Fibroblast of the aortic adventitia (primary cell): ENCODE measurements around the gene PRICKLE2. TPM values are rescaled to one million over a fixed set of nuclear protein-coding genes. Genes with fewer than 3 reads are reported as not detected.

Experiments used
- DNase-seq: peaks from one replicate; pipeline ENCODE4 v3.0.0-alpha.2; 2010; ENCODE audit warnings: low read depth
- H3K4me3 ChIP-seq: 2 replicates; pipeline ENCODE4 v1.5.1; 2011; ENCODE audit warnings: low read depth, mild to moderate bottlenecking, control low read depth, low read length, moderate library complexity
- total RNA-seq: library from RNA; depleted of rRNA; stranded (reverse); fragments of >200 nt; gene quantifications from 2 replicates; pipeline ENCODE4 v1.2.3, GENCODE V29; 2012; ENCODE audit warnings: low replicate concordance
- TF ChIP-seq, protein P1 (sequence below): IDR thresholded peaks from 2 replicates; pipeline ENCODE4 v1.5.1; 2011; ENCODE audit warnings: mild to moderate bottlenecking, low read length, control low read depth, inconsistent platforms; ENCODE audit not compliant: insufficient read depth

Gene PRICKLE2, protein sequence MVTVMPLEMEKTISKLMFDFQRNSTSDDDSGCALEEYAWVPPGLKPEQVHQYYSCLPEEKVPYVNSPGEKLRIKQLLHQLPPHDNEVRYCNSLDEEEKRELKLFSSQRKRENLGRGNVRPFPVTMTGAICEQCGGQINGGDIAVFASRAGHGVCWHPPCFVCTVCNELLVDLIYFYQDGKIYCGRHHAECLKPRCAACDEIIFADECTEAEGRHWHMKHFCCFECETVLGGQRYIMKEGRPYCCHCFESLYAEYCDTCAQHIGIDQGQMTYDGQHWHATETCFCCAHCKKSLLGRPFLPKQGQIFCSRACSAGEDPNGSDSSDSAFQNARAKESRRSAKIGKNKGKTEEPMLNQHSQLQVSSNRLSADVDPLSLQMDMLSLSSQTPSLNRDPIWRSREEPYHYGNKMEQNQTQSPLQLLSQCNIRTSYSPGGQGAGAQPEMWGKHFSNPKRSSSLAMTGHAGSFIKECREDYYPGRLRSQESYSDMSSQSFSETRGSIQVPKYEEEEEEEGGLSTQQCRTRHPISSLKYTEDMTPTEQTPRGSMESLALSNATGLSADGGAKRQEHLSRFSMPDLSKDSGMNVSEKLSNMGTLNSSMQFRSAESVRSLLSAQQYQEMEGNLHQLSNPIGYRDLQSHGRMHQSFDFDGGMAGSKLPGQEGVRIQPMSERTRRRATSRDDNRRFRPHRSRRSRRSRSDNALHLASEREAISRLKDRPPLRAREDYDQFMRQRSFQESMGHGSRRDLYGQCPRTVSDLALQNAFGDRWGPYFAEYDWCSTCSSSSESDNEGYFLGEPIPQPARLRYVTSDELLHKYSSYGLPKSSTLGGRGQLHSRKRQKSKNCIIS
- total RNA-seq = 22.0 and 45.1 TPM in 2 replicates

DNA sequence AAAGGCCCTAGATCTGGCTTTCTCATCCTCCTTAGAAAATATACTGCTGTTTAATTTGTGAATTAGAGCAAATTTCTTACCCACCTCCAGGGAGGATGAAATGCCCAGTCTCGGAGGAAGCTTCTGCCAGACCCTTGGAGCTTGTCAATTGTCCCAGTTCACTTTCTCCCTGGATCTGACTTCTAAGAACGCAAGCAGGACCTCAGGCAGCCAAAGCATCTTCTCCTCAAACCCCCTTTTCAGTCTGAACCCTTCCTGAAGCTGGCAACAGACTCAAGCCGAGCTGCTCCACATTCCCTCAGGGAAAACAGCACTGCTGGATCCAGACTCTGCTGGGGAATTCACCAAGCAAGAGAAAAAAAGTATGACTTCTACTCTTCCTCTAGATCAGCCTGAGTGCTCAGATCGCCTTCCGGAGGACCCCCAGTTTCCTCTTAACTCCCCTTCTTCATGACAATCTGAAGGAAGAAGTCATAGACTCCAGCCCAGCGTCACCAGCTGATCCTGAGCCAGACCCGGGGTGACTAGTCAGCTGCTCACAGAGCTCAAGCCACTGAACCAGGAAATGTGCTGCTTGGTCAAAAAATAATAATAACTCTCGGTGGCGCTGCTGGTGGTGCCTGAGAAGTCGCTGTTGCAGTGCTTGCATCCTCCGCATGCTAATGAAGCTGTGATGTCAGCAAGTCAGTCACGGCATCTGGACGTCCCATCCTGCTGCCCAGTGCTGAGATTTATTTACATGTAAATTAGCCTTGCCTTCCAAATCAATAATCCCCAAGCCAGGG, at the start of gene PRICKLE2:
Gene PRICKLE2 (minus strand): TSS at position 641 of the 785 bp plus-strand sequence. CDS start 26,539 bp downstream, outside the sequence.
- peak; percentile 90 for DNase-seq
- TF ChIP-seq, protein P1, sequence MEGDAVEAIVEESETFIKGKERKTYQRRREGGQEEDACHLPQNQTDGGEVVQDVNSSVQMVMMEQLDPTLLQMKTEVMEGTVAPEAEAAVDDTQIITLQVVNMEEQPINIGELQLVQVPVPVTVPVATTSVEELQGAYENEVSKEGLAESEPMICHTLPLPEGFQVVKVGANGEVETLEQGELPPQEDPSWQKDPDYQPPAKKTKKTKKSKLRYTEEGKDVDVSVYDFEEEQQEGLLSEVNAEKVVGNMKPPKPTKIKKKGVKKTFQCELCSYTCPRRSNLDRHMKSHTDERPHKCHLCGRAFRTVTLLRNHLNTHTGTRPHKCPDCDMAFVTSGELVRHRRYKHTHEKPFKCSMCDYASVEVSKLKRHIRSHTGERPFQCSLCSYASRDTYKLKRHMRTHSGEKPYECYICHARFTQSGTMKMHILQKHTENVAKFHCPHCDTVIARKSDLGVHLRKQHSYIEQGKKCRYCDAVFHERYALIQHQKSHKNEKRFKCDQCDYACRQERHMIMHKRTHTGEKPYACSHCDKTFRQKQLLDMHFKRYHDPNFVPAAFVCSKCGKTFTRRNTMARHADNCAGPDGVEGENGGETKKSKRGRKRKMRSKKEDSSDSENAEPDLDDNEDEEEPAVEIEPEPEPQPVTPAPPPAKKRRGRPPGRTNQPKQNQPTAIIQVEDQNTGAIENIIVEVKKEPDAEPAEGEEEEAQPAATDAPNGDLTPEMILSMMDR = peak; percentile 34

DNA sequence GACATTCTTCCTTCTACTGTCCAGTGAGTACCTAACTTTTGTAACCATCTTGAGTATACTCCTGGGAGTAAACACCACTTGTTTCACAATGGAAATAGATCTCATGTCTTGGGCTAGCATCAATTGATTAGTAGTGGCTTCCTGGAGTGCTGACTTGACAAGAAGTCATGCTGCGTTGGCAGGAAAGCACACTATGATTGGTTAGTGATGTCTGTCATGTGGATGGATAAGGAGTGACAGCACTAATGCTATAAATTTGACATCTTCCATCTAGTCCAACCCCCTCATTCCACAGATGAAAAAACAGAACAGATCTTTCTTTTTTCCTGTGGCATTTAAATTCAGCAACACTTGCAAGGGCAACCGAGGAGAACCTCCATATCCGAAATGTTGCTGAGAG, 47.6 kb upstream of the PRICKLE2 start:
- DNase-seq = no peak

More for the DNA sequence above, at the start of gene PRICKLE2:
- peak within 1 kb of the TSS; percentile 80 for H3K4me3 ChIP-seq

DNA sequence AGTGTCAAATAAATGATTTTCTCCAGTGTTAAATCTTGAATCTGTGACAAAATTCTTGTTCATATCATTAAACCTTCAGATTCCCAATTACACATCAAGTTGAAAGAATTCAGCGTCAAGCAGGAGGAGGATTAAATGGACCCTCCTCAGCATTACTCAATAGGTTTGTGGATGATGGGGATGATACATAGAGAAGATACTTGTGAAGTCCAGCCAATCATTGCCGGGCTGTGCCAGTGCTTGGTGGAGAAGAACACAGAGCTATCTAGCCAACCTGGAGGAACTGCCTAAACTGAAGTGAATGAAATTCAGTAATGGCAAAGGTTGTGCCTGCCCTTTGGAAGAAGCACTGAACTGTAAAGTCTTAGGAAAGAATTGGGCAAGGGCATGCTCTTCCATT, 47.0 kb upstream of the PRICKLE2 start:
- TF ChIP-seq, protein P1 = no peak
- DNase-seq = no peak
- H3K4me3 ChIP-seq = no peak overlapping the region

More for the DNA sequence above, 47.6 kb upstream of the PRICKLE2 start:
- TF ChIP-seq, protein P1 = no peak
- no peak overlapping the region for H3K4me3 ChIP-seq

DNA sequence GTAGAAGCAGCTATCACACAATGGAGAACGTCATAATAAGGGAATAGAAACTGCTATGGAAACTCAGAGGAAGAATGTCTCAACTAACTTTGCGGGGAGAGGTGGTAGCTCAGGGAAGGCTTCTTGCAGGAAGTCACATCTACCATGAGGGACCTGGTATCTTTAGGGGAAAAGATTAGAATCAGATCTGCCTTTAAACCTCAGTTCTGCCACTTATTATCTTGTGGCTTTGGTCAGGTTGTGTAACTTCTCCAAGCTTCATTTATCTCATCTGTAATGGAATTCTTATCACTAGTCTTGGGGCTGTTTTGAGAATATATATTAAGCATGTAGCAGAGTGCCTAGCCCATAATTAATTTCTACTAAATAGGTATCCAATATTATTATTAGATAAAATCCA, 46.4 kb upstream of the PRICKLE2 start:
- no peak overlapping the region for H3K4me3 ChIP-seq
- DNase-seq = no peak
- TF ChIP-seq, protein P1 = no peak

DNA sequence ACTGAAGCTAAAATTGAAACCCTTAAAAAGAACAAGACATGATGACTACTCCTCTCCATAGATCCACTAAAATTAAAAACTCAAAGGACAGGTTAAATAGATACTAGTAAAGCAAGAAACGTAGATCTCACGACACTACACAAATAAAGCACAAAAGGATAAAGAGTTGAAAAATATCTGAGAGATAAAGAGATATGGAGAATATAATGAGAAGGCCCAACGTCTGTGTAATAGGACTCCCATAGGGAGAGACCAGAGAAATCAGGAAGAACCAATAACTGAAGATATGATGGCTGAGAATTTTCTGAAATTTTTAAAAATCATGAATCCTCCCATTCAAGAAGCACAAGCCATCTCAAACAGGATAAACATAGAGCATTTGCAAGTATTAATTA, 45.6 kb upstream of the PRICKLE2 start:
- no peak overlapping the region for H3K4me3 ChIP-seq
- DNase-seq = no peak
- TF ChIP-seq, protein P1 = no peak
